Natural killer cell (primary cell): Measurements from ENCODE around the gene TXLNG. TPM values are rescaled to one million over a fixed set of nuclear protein-coding genes. Genes with fewer than 3 reads are reported as not detected.
"Not testable (repeated sequence)": the region's sequence is repeated elsewhere in the genome, so short reads cannot be mapped to it uniquely, and the experiment has no call there.

Source experiments
- ATAC-seq, 3 donors: fragments of 150-1000 bp in 2 of 3; fragments of 200-7000 bp in 1 of 3; cut with Tn5 transposase; 1 replicate in 1 of 3; 2 replicates in 2 of 3; pipeline ENCODE4 v1.10.0; 2021; ENCODE audit warnings: mild to moderate bottlenecking in 2 of 3, moderate library complexity in 2 of 3
- DNase-seq, 2 donors: peaks; one replicate each; pipeline versions ENCODE4 v3.0.0 to v3.0.0-alpha.2; 2013 to 2021; ENCODE audit warnings: mixed read lengths in 1 of 2
- H3K27ac ChIP-seq: one replicate; pipeline ENCODE4 v1.5.1; 2013; ENCODE audit warnings: mild to moderate bottlenecking, low read length
- H3K27me3 ChIP-seq: one replicate; pipeline ENCODE4 v1.6.1; 2013; ENCODE audit warnings: low read length; ENCODE audit not compliant: control insufficient read depth, insufficient read depth
- H3K36me3 ChIP-seq: one replicate; pipeline ENCODE4 v1.6.1; 2013; ENCODE audit warnings: low read length; ENCODE audit not compliant: control insufficient read depth, insufficient read depth
- H3K4me1 ChIP-seq: one replicate; pipeline ENCODE4 v1.6.1; 2013; ENCODE audit warnings: low read length; ENCODE audit not compliant: control insufficient read depth, insufficient read depth
- H3K4me3 ChIP-seq: one replicate; pipeline ENCODE4 v1.5.1; 2013; ENCODE audit warnings: low read length
- H3K9me3 ChIP-seq: one replicate; pipeline ENCODE4 v1.6.1; 2013; ENCODE audit warnings: low read length; ENCODE audit not compliant: control insufficient read depth, insufficient read depth
- H3K27ac Mint-ChIP-seq, 2 donors: one replicate each; pipeline ENCODE4 v1.8.0; 2022; ENCODE audit warnings: mild to moderate bottlenecking in 2 of 2, mixed read lengths in 2 of 2, moderate library complexity in 1 of 2
- H3K27me3 Mint-ChIP-seq, 2 donors: one replicate each; pipeline ENCODE4 v1.8.0; 2022; ENCODE audit warnings: low read depth in 2 of 2, mixed read lengths in 2 of 2
- H3K36me3 Mint-ChIP-seq: one replicate; pipeline ENCODE4 v1.8.0; 2022; ENCODE audit warnings: mixed read lengths
- H3K4me1 Mint-ChIP-seq, 2 donors: one replicate each; pipeline ENCODE4 v1.8.0; 2022; ENCODE audit warnings: mixed read lengths in 2 of 2
- H3K4me3 Mint-ChIP-seq: one replicate; pipeline ENCODE4 v1.8.0; 2022; ENCODE audit warnings: mild to moderate bottlenecking, moderate library complexity, mixed read lengths
- H3K9me3 Mint-ChIP-seq, 2 donors: one replicate each; pipeline ENCODE4 v1.8.0; 2022; ENCODE audit warnings: mixed read lengths in 2 of 2
- CTCF ChIP-seq: fragments of 200-600 bp; IDR thresholded peaks from one replicate; pipeline ENCODE4 v1.8.0; 2022; ENCODE audit warnings: antibody characterized with exemption
- WGBS: methylation state at CpG from one replicate; pipeline ENCODE4 v1.1.7; 2013; ENCODE audit warnings: missing lambda C conversion rate; ENCODE audit not compliant: insufficient coverage; 5-methylcytosine and 5-hydroxymethylcytosine counted together
- intact Hi-C: fragments of 100-400 bp; cut with micrococcal nuclease; formaldehyde crosslinking; loops from one replicate; pipeline ENCODE4 v1.14.2; 2022
- total RNA-seq, 4 donors: library from RNA; stranded (reverse); fragments of 120-200 nt in 1 of 4; gene quantifications; one replicate each; pipeline versions ENCODE4 v1.2.3 to v1.2.4, GENCODE V29; 2013 to 2022

Gene TXLNG
- total RNA-seq, 3 donors from 2014 or later (not counting 1 experiment from before 2014, with no cell fraction given) = 8.1 to 16.9 (median 9.9) TPM

GRCh38 chrX:16750136-16750535 lies 36.1 kb upstream of the TXLNG start:
- no peak overlapping the region for H3K27ac Mint-ChIP-seq
- H3K27ac ChIP-seq = no peak overlapping the region
- H3K27me3 Mint-ChIP-seq = no peaks in the 10 kb centered on the region
- no peaks in the 10 kb centered on the region for H3K4me1 ChIP-seq
- no peaks in the 10 kb centered on the region for H3K4me1 Mint-ChIP-seq
- H3K36me3 ChIP-seq = peaks cover 19% of the 10 kb centered on the region
- DNase-seq (no peak), ATAC-seq (no peak)
- WGBS = 99% methylated on average over 7 of the region's 7 CpGs
- H3K4me3 Mint-ChIP-seq = no peak overlapping the region
- H3K36me3 Mint-ChIP-seq = peaks cover 14% of the 10 kb centered on the region
- no peaks in the 10 kb centered on the region for H3K9me3 Mint-ChIP-seq
- H3K9me3 ChIP-seq = no peaks in the 10 kb centered on the region
- TF ChIP-seq CTCF = no peak
- H3K27me3 ChIP-seq = no peaks in the 10 kb centered on the region
- intact Hi-C loops = no loop called here
- no peak overlapping the region for H3K4me3 ChIP-seq

GRCh38 chrX:16754019-16754418 lies 32.2 kb upstream of the TXLNG start:
- H3K27ac Mint-ChIP-seq = no peak overlapping the region
- H3K4me3 ChIP-seq = no peak overlapping the region
- no peaks in the 10 kb centered on the region for H3K27me3 ChIP-seq
- ATAC-seq (no peak), DNase-seq (no peak)
- H3K9me3 ChIP-seq = no peaks in the 10 kb centered on the region
- intact Hi-C loops = no loop called here
- 91% methylated on average over 2 of the region's 2 CpGs for WGBS
- no peaks in the 10 kb centered on the region for H3K9me3 Mint-ChIP-seq
- no peak for TF ChIP-seq CTCF
- peaks cover 24% of the 10 kb centered on the region for H3K36me3 ChIP-seq
- H3K4me3 Mint-ChIP-seq = no peak overlapping the region
- H3K27me3 Mint-ChIP-seq = no peaks in the 10 kb centered on the region
- H3K4me1 ChIP-seq = no peaks in the 10 kb centered on the region
- no peaks in the 10 kb centered on the region for H3K4me1 Mint-ChIP-seq
- H3K36me3 Mint-ChIP-seq = peaks cover 31% of the 10 kb centered on the region
- no peak overlapping the region for H3K27ac ChIP-seq

GRCh38 chrX:16756724-16757123 lies 29.5 kb upstream of the TXLNG start:
- Histone ChIP-seq H3K27me3 (no peaks in the 10 kb centered on the region), H3K27ac (no peak overlapping the region), H3K36me3 (peaks cover 21% of the 10 kb centered on the region), H3K9me3 (no peaks in the 10 kb centered on the region), H3K4me3 (no peak overlapping the region), H3K4me1 (no peaks in the 10 kb centered on the region)
- no peak for TF ChIP-seq CTCF
- Mint-ChIP-seq H3K27ac (no peak overlapping the region), H3K27me3 (no peaks in the 10 kb centered on the region), H3K9me3 (no peaks in the 10 kb centered on the region), H3K4me1 (no peaks in the 10 kb centered on the region), H3K4me3 (no peak overlapping the region), H3K36me3 (peaks cover 25% of the 10 kb centered on the region)
- WGBS = 91% methylated on average over 2 of the region's 4 CpGs
- intact Hi-C loops = no loop called here
- ATAC-seq = no peak
- no peak for DNase-seq

- not testable (repeated sequence) for H3K27me3 ChIP-seq
- WGBS = 100% methylated on average over 2 of the region's 4 CpGs
Measured at GRCh38 chrX:16761500-16761899, 24.8 kb upstream of the TXLNG start.

More at GRCh38 chrX:16761500-16761899, 24.8 kb upstream of the TXLNG start:
- H3K9me3 Mint-ChIP-seq, DNase-seq, H3K27ac ChIP-seq, H3K4me1 ChIP-seq, H3K4me1 Mint-ChIP-seq, H3K36me3 Mint-ChIP-seq, intact Hi-C loops, H3K9me3 ChIP-seq, H3K4me3 Mint-ChIP-seq, H3K27me3 Mint-ChIP-seq, ATAC-seq, H3K27ac Mint-ChIP-seq, H3K4me3 ChIP-seq: not testable (repeated sequence)
- peaks cover 10% of the 10 kb centered on the region for H3K36me3 ChIP-seq
